Transverse colon (tissue), 4 donors: Measurements from ENCODE around the gene TRMT10B.

Source experiments
- POLR2A ChIP-seq: fragments of 450-650 bp; IDR thresholded peaks from one replicate; pipeline ENCODE4 v1.6.1; 2016; ENCODE audit warnings: antibody characterized with exemption, mild to moderate bottlenecking, moderate library complexity
- POLR2AphosphoS5 ChIP-seq, 3 donors: sonication (generic); formaldehyde crosslinking; IDR thresholded peaks; one replicate each; pipeline ENCODE4 v1.6.1; 2016; ENCODE audit warnings: antibody characterized with exemption in 3 of 3
- TF ChIP-seq, protein P1 (sequence below), 5 experiments: fragments of 200-600 bp in 3 of 5; fragments of 450-650 bp in 2 of 5; sonication (generic) in 3 of 5; IDR thresholded peaks; 1 replicate in 2 of 5; 2 replicates in 3 of 5; pipeline ENCODE4 v1.5.1; 2016 to 2017; ENCODE audit warnings: antibody characterized with exemption in 5 of 5, inconsistent platforms in 3 of 5, mild to moderate bottlenecking in 2 of 5, moderate library complexity in 1 of 5

DNA sequence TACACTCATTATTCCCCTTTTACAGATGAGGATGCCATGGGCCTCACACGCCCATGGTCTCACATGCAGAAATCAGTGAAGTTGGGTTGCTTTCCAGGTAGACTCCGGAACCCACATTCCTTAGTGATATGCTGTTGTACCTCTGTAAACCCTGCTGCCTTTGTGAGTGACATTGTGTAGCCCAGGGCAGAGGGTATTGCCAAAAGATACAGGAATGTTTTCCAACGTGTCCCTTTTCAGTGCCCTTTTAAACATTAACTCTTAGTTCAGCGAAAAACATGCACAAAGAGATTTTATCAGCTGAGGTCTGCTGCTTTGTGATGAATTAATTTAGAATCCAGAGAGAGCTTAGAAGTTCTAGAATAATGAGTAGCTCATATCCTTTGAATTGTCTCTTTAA is 38.3 kb upstream of the TRMT10B start:
- TF ChIP-seq, protein P1, sequence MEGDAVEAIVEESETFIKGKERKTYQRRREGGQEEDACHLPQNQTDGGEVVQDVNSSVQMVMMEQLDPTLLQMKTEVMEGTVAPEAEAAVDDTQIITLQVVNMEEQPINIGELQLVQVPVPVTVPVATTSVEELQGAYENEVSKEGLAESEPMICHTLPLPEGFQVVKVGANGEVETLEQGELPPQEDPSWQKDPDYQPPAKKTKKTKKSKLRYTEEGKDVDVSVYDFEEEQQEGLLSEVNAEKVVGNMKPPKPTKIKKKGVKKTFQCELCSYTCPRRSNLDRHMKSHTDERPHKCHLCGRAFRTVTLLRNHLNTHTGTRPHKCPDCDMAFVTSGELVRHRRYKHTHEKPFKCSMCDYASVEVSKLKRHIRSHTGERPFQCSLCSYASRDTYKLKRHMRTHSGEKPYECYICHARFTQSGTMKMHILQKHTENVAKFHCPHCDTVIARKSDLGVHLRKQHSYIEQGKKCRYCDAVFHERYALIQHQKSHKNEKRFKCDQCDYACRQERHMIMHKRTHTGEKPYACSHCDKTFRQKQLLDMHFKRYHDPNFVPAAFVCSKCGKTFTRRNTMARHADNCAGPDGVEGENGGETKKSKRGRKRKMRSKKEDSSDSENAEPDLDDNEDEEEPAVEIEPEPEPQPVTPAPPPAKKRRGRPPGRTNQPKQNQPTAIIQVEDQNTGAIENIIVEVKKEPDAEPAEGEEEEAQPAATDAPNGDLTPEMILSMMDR (IDR thresholded peaks at IDR 0.05), result no peak
- TF ChIP-seq POLR2AphosphoS5 (IDR thresholded peaks at IDR 0.05), result no peak
- no peak for TF ChIP-seq POLR2A
